GM21515 (cell line): ENCODE measurements around the gene NCLN.

Source experiments
- ATAC-seq: cut with Tn5 transposase; IDR thresholded peaks from one replicate; pipeline ENCODE4 v1.9.1; 2021; ENCODE audit not compliant: unreplicated experiment

The NCLN gene

DNA sequence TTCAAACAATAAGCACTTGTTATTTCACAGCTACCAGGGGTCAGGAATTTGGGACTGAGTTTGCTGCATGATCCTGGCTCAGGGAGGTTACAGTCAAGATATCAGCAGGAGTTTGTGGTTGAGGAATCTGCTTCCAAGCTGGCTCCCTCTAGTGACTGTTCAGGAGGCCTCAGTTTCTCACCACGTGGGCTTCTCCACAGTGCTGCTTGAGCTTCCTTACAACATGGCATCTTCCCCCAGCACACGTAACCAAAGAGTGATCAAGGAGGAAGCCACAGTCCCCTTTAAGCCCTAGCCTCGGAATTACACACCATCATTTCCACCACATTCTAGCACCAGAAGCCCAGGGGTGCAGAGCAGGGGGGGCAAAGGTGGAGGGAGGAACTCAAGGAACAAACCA lies 67.5 kb downstream of the NCLN start:
- ATAC-seq, result no peak

GRCh38 chr19:3254520-3254919 lies 68.8 kb downstream of the NCLN start:
- ATAC-seq, result no peak

- ATAC-seq, result no peak
These were observed 71.3 kb downstream of the NCLN start for GRCh38 chr19:3257071-3257470.
